Erythroblast (primary cell): ENCODE data around the gene SV2C.

Experiments used
- GATA1 ChIP-seq: IDR thresholded peaks from 2 replicates; pipeline ENCODE4 v1.6.1; 2011; ENCODE audit warnings: low read depth, mild to moderate bottlenecking, control low read depth, low read length, moderate library complexity
- POLR2A ChIP-seq: IDR thresholded peaks from 2 replicates; pipeline ENCODE4 v1.6.1; 2011; ENCODE audit warnings: mild to moderate bottlenecking, low read length

DNA sequence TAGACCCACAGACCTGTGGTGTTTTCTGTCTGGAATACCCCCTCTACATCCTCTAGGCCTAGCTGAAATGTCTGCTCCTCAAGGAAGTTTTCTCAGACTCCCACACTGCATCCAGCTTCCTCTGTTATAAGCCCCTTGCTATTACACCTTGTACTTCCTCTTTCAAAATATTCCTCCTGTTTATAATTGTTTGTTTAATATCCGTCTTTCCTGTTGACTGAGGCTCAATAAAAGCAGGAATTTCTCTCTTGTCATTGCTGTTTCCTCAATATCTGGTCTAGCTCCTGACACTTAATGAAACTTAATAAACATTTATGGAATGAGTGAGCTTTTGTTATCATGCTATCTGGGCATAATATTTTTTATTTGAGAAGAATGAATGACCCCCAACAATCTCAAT is 285.8 kb downstream of the SV2C start:
- TF ChIP-seq POLR2A (no peak), GATA1 (no peak)
